WTC11 (cell line): ENCODE results near the gene TKT. TPM values are rescaled to one million over a fixed set of nuclear protein-coding genes. Genes with fewer than 3 reads are reported as not detected.

Source experiments
- ATAC-seq: fragments of 200-7000 bp; cut with Tn5 transposase; 2 replicates; pipeline ENCODE4 v1.10.0; 2021; ENCODE audit warnings: mild to moderate bottlenecking, moderate library complexity
- CTCF ChIA-PET: fragments of 300-600 bp; sonication (Branson Sonifier 250); formaldehyde crosslinking; loops from one replicate; lab custom pipeline; 2021; ENCODE audit warnings: antibody characterized with exemption; lab: Charles Lee
- POLR2A ChIA-PET: fragments of 350-600 bp; sonication (Branson Sonifier 250); formaldehyde crosslinking; loops from one replicate; lab custom pipeline; 2021; ENCODE audit warnings: antibody characterized with exemption; lab: Charles Lee
- DNase-seq: peaks from one replicate; pipeline ENCODE4 v3.0.0; 2021; ENCODE audit warnings: low spot score
- H3K27ac Mint-ChIP-seq: 2 replicates; pipeline ENCODE4 v1.8.0; 2021; ENCODE audit warnings: mixed read lengths
- H3K27me3 Mint-ChIP-seq: 2 replicates; pipeline ENCODE4 v1.8.0; 2021; ENCODE audit warnings: low read depth, mild to moderate bottlenecking, moderate library complexity, mixed read lengths
- H3K36me3 Mint-ChIP-seq: 2 replicates; pipeline ENCODE4 v1.8.0; 2021; ENCODE audit warnings: mixed read lengths
- H3K4me1 Mint-ChIP-seq: 2 replicates; pipeline ENCODE4 v1.8.0; 2022; ENCODE audit warnings: mixed read lengths
- H3K4me3 Mint-ChIP-seq: 2 replicates; pipeline ENCODE4 v1.8.0; 2021; ENCODE audit warnings: mild to moderate bottlenecking, moderate library complexity, mixed read lengths
- H3K9me3 Mint-ChIP-seq: 2 replicates; pipeline ENCODE4 v1.8.0; 2021; ENCODE audit warnings: mixed read lengths
- ARID4B ChIP-seq: sonication (generic); formaldehyde crosslinking; IDR thresholded peaks from 2 replicates; pipeline ENCODE4 v1.8.0; 2023; ENCODE audit warnings: missing genetic modification reagents, mild to moderate bottlenecking, borderline replicate concordance
- ERG ChIP-seq: fragments of 250-450 bp; sonication (Bioruptor Pico); IDR thresholded peaks from 2 replicates; pipeline ENCODE4 v1.8.0; 2021; ENCODE audit warnings: mild to moderate bottlenecking
- ESRRA ChIP-seq: sonication (generic); formaldehyde crosslinking; IDR thresholded peaks from 2 replicates; pipeline ENCODE4 v1.8.1; 2022; ENCODE audit warnings: mild to moderate bottlenecking, missing genetic modification reagents, borderline replicate concordance
- FOXP4 ChIP-seq: sonication (generic); formaldehyde crosslinking; IDR thresholded peaks from 2 replicates; pipeline ENCODE4 v1.8.0; 2022; ENCODE audit warnings: mild to moderate bottlenecking, missing genetic modification reagents
- NFE2L1 ChIP-seq: sonication (generic); formaldehyde crosslinking; IDR thresholded peaks from 2 replicates; pipeline ENCODE4 v1.8.1; 2023; ENCODE audit warnings: missing genetic modification reagents
- OVOL2 ChIP-seq: fragments of 250-450 bp; sonication (Bioruptor Pico); IDR thresholded peaks from 2 replicates; pipeline ENCODE4 v1.9.0; 2021; ENCODE audit warnings: mild to moderate bottlenecking, borderline replicate concordance
- PREB ChIP-seq: sonication (generic); formaldehyde crosslinking; IDR thresholded peaks from 2 replicates; pipeline ENCODE4 v1.8.1; 2022; ENCODE audit warnings: mild to moderate bottlenecking, missing genetic modification reagents, moderate library complexity, borderline replicate concordance
- SOX15 ChIP-seq: fragments of 250-450 bp; sonication (Bioruptor Pico); IDR thresholded peaks from 2 replicates; pipeline ENCODE4 v1.9.0; 2021; ENCODE audit warnings: mild to moderate bottlenecking
- STAT6 ChIP-seq: sonication (generic); formaldehyde crosslinking; conservative IDR thresholded peaks from 2 replicates; pipeline ENCODE4 v1.8.1; 2023; ENCODE audit warnings: mild to moderate bottlenecking, low read depth, missing genetic modification reagents, moderate library complexity
- TP53 ChIP-seq: sonication (generic); formaldehyde crosslinking; IDR thresholded peaks from 2 replicates; pipeline ENCODE4 v1.8.1; 2023; ENCODE audit warnings: mild to moderate bottlenecking, missing genetic modification reagents
- USF2 ChIP-seq: sonication (generic); formaldehyde crosslinking; IDR thresholded peaks from 2 replicates; pipeline ENCODE4 v1.8.1; 2023; ENCODE audit warnings: mild to moderate bottlenecking, missing genetic modification reagents, moderate library complexity
- ZNF121 ChIP-seq: sonication (generic); formaldehyde crosslinking; IDR thresholded peaks from 2 replicates; pipeline ENCODE4 v1.8.0; 2023; ENCODE audit warnings: missing genetic modification reagents
- ZNF138 ChIP-seq: sonication (generic); formaldehyde crosslinking; conservative IDR thresholded peaks from 2 replicates; pipeline ENCODE4 v1.8.1; 2022; ENCODE audit warnings: mild to moderate bottlenecking, moderate library complexity, missing genetic modification reagents
- ZNF232 ChIP-seq: sonication (generic); formaldehyde crosslinking; IDR thresholded peaks from 2 replicates; pipeline ENCODE4 v1.8.0; 2022; ENCODE audit warnings: mild to moderate bottlenecking, missing genetic modification reagents
- ZNF263 ChIP-seq: sonication (generic); formaldehyde crosslinking; IDR thresholded peaks from 2 replicates; pipeline ENCODE4 v1.8.1; 2022; ENCODE audit warnings: low read depth, mild to moderate bottlenecking, moderate library complexity, missing genetic modification reagents
- total RNA-seq: library from RNA; stranded (reverse); gene quantifications from 3 replicates; pipeline ENCODE4 v1.2.3, GENCODE V29; 2021

TKT gene
- total RNA-seq, 1 experiment from 2014 or later: 1,040 TPM

- ATAC-seq (peak; percentile 56), DNase-seq (peak; percentile 39)
- no peak for TF ChIP-seq ZNF121 (CRISPR knock-in tag)
- TF ChIP-seq ZNF138 (CRISPR knock-in tag): 0 out of 2 replicates have a peak, but pooled peaks have one; percentile 30
- 0 out of 2 replicates have a peak, but pooled peaks have one; percentile 44 for TF ChIP-seq FOXP4 (CRISPR knock-in tag)
- no peak for TF ChIP-seq ERG (CRISPR knock-in tag)
- no peak for TF ChIP-seq TP53 (CRISPR knock-in tag)
- POLR2A ChIA-PET: interaction anchor here (1.3 kb wide), 2 partner anchors 9 to 12 kb away, joined by 4 read pairs; no protein-coding TSS in a partner anchor
- no peaks in the 10 kb centered on the region for H3K9me3 Mint-ChIP-seq
- peaks cover 62% of the 10 kb centered on the region for H3K4me1 Mint-ChIP-seq
- CTCF ChIA-PET: interaction anchor here (0.9 to 1.5 kb wide), 6 partner anchors 9 to 27 kb away, joined by 3 to 5 read pairs (median 3); no protein-coding TSS in a partner anchor
- H3K27me3 Mint-ChIP-seq: no peaks in the 10 kb centered on the region
- peaks cover 52% of the 10 kb centered on the region for H3K36me3 Mint-ChIP-seq
- H3K4me3 Mint-ChIP-seq: peak overlapping the region; percentile 27
- H3K27ac Mint-ChIP-seq: peak overlapping the region; percentile 89
These were observed 12.7 kb downstream of the TKT start for GRCh38 chr3:53243165-53243564.

- ATAC-seq: no peak
- Mint-ChIP-seq H3K27ac (no peak overlapping the region), H3K27me3 (no peaks in the 10 kb centered on the region), H3K4me1 (peaks cover 58% of the 10 kb centered on the region), H3K9me3 (no peaks in the 10 kb centered on the region), H3K4me3 (no peak overlapping the region), H3K36me3 (peaks cover 51% of the 10 kb centered on the region)
- no peak for TF ChIP-seq ZNF232 (CRISPR knock-in tag)
- no peak for DNase-seq
- CTCF ChIA-PET: interaction anchor here (0.9 to 1.5 kb wide), 5 partner anchors 9 to 26 kb away, joined by 3 to 5 read pairs (median 3); no protein-coding TSS in a partner anchor
- POLR2A ChIA-PET: interaction anchor here (1.3 to 1.5 kb wide), 2 partner anchors 8 to 10 kb away, joined by 3 to 4 read pairs; no protein-coding TSS in a partner anchor
These were observed 13.2 kb downstream of the TKT start for GRCh38 chr3:53242642-53243041.

GRCh38 chr3:53242155-53242554, 13.7 kb downstream of the TKT start:
- Mint-ChIP-seq H3K4me1 (peaks cover 56% of the 10 kb centered on the region), H3K27me3 (no peaks in the 10 kb centered on the region), H3K4me3 (no peak overlapping the region), H3K36me3 (peaks cover 54% of the 10 kb centered on the region), H3K9me3 (no peaks in the 10 kb centered on the region), H3K27ac (peak overlapping the region; percentile 91)
- no peak for DNase-seq
- CTCF ChIA-PET: interaction anchor here (1.0 to 1.5 kb wide), 3 partner anchors 10 to 26 kb away, joined by 3 to 5 read pairs (median 3); no protein-coding TSS in a partner anchor
- POLR2A ChIA-PET: interaction anchor here (1.3 to 1.5 kb wide), 2 partner anchors 8 to 10 kb away, joined by 3 to 4 read pairs; no protein-coding TSS in a partner anchor
- ATAC-seq: no peak
- TF ChIP-seq PREB (CRISPR knock-in tag) (no peak), ZNF263 (no peak), OVOL2 (CRISPR knock-in tag) (no peak), USF2 (CRISPR knock-in tag) (no peak), STAT6 (CRISPR knock-in tag) (no peak), ERG (CRISPR knock-in tag) (no peak), NFE2L1 (CRISPR knock-in tag) (no peak), TP53 (CRISPR knock-in tag) (no peak), ARID4B (CRISPR knock-in tag) (no peak), ESRRA (CRISPR knock-in tag) (no peak), SOX15 (CRISPR knock-in tag) (no peak)
